GM19193 (cell line): Measurements from ENCODE around the gene MORN5.

Source experiments
- POLR2A ChIP-seq: IDR thresholded peaks from 4 replicates; pipeline ENCODE4 v1.6.1; 2011; ENCODE audit not compliant: insufficient read depth, insufficient read length; ENCODE audit errors: extremely low read depth

MORN5 gene

DNA sequence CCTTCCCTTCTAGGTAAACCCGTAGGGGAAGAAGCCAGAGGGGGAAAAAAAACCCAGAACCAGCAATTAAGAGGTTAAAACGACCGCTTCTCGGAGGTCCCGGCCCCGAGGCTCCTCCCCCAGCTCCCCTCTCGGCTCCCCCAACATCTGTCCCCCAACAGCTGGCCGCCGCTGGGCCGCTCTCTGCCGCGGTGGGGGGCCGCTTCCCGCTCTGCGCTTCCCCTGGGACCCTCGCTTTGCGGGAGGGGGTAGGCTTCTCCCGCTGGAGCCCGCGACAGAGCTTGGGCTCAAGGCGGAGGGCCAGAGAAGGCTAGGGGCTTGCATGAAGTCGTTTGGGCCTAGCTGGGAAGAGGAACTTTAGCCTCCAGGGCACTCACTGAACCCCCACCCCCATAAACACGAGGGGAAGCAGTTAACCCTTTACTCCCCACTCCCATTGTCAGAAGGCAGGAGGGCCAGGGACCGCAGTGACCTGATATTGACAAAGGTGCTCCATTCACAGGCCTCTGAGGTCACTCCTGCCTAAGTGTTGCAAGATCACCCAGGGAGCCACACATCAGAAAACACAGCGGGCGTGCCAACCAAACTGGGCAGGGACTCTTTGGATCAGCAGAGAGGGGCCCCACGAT is 61.6 kb downstream of the MORN5 start:
- TF ChIP-seq POLR2A: no peak

GRCh38 chr9:122222791-122223190 is 63.1 kb downstream of the MORN5 start:
- TF ChIP-seq POLR2A: no peak

- TF ChIP-seq POLR2A: no peak
Observed at GRCh38 chr9:122223435-122223834, 63.7 kb downstream of the MORN5 start.

DNA sequence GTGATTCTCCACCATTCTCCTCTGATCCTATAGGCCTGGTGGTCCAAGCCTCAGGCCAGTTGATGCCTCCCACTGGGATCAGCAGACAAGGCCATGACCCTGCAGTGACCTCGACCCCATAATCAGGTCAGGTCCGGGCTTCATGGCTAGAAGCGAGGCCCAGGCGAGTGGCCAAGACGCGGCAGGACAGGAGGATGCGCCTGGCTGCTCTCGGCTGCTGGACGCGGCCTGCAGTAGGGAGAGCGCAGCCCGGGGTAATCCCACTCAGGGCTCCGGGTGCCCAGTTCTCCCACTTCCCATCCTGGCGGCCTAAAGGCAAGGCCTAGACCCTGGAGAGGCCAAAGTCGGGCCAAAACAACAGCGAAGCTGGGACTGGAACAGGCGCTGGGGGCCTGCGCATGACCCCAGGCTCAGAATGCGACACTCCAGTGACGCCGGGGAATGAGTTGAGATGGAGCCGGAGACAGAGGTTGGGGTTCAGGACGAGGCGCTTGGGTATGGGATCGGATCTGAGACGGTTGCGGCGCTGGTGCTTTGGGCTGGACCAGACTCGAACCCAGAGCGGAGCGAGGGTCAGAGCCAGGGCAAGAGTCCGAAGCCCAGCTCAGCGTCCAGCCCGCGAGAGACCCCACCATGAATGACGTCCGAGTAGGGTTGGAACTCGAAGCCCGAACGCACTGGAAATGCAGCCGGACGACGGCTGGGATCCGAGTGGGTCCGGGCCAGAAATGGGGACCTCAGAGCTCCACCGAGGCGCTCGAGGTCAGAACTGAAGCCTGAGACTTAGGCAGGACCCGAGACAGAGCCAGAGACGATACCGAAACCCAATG is 65.8 kb downstream of the MORN5 start:
- TF ChIP-seq POLR2A: no peak

DNA sequence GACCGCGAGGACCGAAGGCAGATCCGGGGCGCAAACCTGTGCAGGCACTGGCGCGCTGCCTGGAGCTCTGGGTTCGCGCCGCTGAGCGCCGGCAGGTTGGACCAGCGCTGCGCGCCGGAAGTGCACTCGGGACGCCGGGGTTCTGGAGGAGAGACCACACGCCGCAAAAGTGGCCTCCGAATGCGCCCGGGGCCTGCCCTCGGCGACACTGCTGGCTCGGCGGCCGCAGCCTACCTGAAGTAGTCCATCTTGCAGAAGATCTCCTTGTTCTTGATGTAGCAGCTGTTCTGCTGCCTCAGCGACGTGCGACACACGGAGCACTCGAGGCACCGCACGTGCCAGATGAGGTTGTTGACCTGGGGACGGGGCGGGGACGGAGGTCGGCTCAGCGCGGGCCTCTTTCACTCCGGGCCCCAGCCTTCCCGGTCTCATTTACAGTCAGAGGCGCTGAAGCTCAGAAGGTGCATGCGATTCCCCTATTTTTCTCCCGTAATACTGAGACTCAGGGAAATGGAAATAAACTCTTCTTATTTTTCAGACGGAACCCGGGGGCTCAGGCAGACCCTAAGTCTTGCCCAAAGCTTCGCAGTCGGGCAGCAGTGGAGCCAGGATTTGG is 66.5 kb downstream of the MORN5 start:
- TF ChIP-seq POLR2A: no peak

- no peak for TF ChIP-seq POLR2A
Observed at GRCh38 chr9:122226758-122227574, 67.3 kb downstream of the MORN5 start.

DNA sequence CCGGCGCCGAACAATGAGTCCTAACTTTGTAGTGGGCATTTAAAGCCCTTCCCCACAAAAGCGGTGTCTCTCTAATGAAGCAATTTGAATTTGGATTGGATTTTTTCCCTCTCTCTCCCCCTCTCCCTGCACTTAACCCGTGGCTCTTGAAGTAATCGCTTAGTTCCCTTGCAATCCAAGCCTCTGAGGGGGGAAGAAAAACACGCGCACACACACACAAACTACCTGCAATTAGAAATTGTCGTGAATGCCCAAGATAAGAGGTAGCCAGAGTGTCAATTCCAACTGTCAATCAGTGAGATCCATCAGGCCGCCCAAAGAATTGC is 67.8 kb downstream of the MORN5 start:
- TF ChIP-seq POLR2A: no peak

DNA sequence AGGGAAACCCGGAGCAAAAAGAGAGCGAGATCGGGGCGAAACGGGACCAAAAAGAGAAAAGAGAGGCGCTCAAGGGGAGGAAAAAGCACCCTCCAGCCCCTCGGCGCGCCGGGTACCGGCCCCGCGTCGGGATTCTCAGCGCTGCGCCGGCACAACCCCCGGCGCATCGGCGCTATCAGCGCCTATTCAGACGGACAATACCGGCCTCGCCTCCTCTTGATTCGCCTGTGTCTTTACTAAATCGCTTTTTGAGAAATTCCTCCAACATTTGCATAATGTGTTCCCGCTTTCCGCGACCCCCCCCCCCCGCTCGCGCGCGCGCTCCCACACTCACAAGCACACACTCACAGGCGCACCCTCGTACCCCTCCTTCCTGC is 68.5 kb downstream of the MORN5 start:
- no peak for TF ChIP-seq POLR2A

DNA sequence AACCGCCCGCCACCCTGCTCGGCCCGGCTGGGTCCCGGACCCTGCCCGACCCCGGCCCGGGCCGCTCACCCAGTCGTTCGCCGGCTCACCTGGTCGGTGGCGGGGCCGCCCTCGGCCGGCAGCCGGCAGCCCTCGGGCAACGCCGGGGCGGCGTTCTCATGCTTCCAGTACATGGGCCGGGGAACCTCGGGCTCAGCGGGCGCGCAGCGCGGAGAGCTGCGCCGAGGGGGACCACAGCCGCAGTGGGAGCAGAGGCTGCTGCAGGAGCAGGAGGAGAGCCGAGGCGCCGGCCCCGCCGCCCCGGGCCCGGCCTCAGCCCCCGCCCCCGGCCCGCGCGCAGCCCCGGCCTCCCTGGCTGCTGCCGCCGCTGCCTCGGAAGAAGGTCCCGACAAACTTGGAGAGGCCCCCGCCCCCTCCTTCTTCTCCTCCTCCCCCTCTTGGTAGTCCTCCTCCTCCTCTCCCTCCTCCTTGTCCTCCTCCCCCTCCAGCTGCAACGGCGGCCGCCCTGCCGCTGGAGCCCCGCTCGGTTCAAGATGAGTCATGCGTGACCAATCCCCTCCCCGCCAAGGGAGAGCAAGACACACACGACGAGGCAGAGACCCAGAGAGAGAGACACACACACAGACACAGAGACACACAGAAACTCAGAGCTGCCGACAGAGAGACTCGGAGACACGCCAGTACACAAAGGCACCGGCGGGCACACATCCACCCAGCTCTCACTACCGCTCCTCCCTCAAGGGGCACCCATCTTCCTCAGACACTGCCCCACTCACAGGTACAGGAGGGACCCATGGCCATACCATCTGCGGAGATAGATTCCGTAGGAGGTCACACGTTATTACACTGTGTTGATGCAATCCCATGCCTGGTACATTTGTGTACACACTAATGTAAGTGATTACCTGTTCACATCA is 69.1 kb downstream of the MORN5 start, which contains the start of gene LHX6:
Gene LHX6 (minus strand): TSS at position 390 of the 917 bp plus-strand sequence. CDS start 217 bp downstream, at position 173.
- no peak for TF ChIP-seq POLR2A

DNA sequence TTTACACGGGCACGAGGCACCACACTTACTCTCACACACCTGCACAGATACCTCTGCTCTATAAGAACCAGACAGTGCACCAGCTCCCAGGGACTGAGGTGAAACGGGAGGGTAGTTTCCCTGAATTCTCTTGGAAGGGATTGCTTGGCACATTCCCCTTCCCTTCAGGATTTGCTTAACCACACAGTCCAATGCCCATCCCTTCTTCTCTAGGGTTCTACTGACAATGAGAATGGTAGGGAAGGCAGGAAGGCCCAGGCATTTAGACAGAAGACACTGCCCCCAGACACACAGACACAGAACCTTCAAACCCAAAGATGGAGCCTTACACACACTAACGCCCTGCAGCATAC is 69.8 kb downstream of the MORN5 start:
- no peak for TF ChIP-seq POLR2A

DNA sequence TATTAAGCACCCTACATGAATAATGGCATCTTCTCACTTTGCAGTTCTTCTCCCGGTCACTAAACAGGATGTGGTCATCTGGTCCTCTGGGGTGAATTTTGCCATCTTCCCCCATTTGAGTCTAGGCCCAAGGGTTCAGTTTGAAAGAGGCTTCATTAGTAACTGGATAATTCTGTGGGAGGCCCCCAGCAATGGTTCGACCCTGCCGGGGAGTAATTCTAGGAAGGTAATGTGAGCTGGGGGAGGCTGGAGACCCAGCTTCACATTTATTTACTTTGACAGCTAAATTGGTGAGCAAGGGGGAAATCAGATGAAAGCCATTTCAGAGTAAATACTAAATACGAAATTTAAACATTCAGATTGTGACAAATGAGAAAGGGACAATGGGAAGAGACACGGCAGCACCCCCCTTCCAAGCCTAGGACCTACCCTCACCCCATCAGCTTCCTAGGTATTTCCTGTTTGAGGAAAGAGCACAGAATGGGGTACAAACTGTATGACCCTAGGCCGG is 73.1 kb downstream of the MORN5 start:
- no peak for TF ChIP-seq POLR2A

DNA sequence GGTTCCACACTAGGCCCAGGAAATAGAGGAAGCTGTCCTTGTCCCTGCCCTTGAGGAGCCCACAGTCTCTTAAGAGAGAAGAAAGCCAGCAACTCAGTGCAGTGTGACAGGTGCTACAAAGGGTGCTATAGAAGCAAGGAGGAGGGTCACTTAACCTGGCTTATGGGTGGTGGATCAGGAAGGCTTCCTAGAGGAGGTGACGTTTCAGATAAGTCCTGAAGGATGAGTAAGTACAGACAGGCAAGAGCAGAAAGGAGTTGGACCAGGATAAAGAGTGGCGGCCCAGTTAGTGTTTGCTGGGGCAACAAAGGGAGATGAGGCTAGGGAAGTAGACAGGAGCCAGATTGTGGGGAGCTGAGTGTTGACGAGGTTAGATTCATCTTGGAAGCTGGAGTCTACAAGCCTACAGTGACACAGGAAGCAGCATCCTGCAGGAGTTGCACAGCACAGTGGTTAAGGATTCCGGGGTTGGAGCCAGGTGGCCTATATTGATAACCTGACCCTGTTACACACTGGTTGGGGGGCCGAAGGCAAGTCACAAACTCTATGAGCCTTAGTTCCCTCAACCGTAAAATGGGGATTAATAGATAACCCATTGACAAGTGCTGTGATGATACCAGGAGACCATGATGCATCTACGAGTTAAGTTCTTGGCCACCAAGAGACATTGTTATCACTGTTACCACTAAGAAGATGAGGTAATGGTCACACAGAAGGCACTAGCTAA is 74.5 kb downstream of the MORN5 start:
- TF ChIP-seq POLR2A: no peak

- no peak for TF ChIP-seq POLR2A
Observed at GRCh38 chr9:122236681-122237080, 77.0 kb downstream of the MORN5 start.
